IMR-90 (cell line): ENCODE data around the gene CSAD. TPM values are rescaled to one million over a fixed set of nuclear protein-coding genes. Genes with fewer than 3 reads are reported as not detected.

ENCODE experiments used
- CEBPB ChIP-seq: IDR thresholded peaks from 2 replicates; pipeline ENCODE4 v1.6.1; 2012; ENCODE audit warnings: low read depth, low read length, improper control_type of control experiment
- RCOR1 ChIP-seq: IDR thresholded peaks from 2 replicates; pipeline ENCODE4 v1.6.1; 2012; ENCODE audit warnings: mild to moderate bottlenecking, low read length, improper control_type of control experiment; ENCODE audit not compliant: insufficient replicate concordance
- USF2 ChIP-seq: fragments of 150-350 bp; IDR thresholded peaks from 2 replicates; pipeline ENCODE4 v1.6.1; 2017; ENCODE audit warnings: mild to moderate bottlenecking, antibody characterized with exemption, low read length, low read depth
- polyA plus RNA-seq, 3 experiments: library from polyadenylated mRNA; depleted of rRNA; stranded (reverse); fragments of >200 nt; gene quantifications; 2 replicates each; pipeline ENCODE4 v1.2.3, GENCODE V29; 2012; ENCODE audit warnings: low replicate concordance in 1 of 3
- total RNA-seq: library from RNA; depleted of rRNA; stranded (reverse); fragments of >200 nt; gene quantifications from 2 replicates; pipeline ENCODE4 v1.2.3, GENCODE V29; 2012

The CSAD gene
- total and polyA plus RNA-seq, 2 of the 4 experiments (the other 2 are of a cell fraction), result 5.4 to 45.6 TPM

- TF ChIP-seq USF2 (no peak), CEBPB (no peak), RCOR1 (no peak)
Observed at GRCh38 chr12:53218551-53219291, 38.0 kb upstream of the CSAD start (continued).
